ENCODE measurements around the gene ZC3H11A. TPM values are rescaled to one million over a fixed set of nuclear protein-coding genes. Genes with fewer than 3 reads are reported as not detected.
"Not testable (repeated sequence)": the region's sequence is repeated elsewhere in the genome, so short reads cannot be mapped to it uniquely, and the experiment has no call there.

The ZC3H11A gene
- total RNA-seq, 1 donor from 2014 or later, result 91.6 TPM

- TF ChIP-seq CTCF (IDR thresholded peaks at IDR 0.05), result no peak
- no peak for ATAC-seq (ENCODE audit: low read depth)
- Mint-ChIP-seq H3K27ac (no peak overlapping the region), H3K4me3 (no peak overlapping the region), H3K9me3 (no peaks in the 10 kb centered on the region), H3K36me3 (ENCODE audit: low read depth) (peaks cover 1% of the 10 kb centered on the region), H3K27me3 (no peaks in the 10 kb centered on the region), H3K4me1 (no peaks in the 10 kb centered on the region)
- intact Hi-C loops (cut with micrococcal nuclease), result no loop called here
- ChIA-PET POLR2A (no interaction called here), CTCF (no interaction called here)
- DNase-seq, result no peak
Measured at GRCh38 chr1:203781962-203782361, 13.5 kb upstream of the ZC3H11A start.

- Mint-ChIP-seq H3K27me3 (no peaks in the 10 kb centered on the region), H3K27ac (no peak overlapping the region), H3K4me3 (no peak overlapping the region), H3K4me1 (peaks cover 3% of the 10 kb centered on the region), H3K9me3 (no peaks in the 10 kb centered on the region), H3K36me3 (ENCODE audit: low read depth) (no peaks in the 10 kb centered on the region)
- DNase-seq (no peak), ATAC-seq (ENCODE audit: low read depth) (no peak)
- ChIA-PET POLR2A (no interaction called here), CTCF (no interaction called here)
- intact Hi-C loops (cut with micrococcal nuclease), result loop anchor here (10.0 kb wide), 2 partner anchors 505 to 725 kb away; partner anchors contain the start of gene MDM4
- no peak for TF ChIP-seq CTCF (IDR thresholded peaks at IDR 0.05)
Measured at GRCh38 chr1:203789966-203790365, 5.5 kb upstream of the ZC3H11A start.

GRCh38 chr1:203791498-203791897, 3.9 kb upstream of the ZC3H11A start:
- DNase-seq, result no peak
- intact Hi-C loops (cut with micrococcal nuclease), result loop anchor here (10.0 kb wide), 2 partner anchors 507 to 723 kb away; partner anchors contain the start of gene MDM4
- CTCF ChIA-PET, result interaction anchor here (1.5 kb wide), 1 partner anchor 15 kb away, joined by 3 read pairs; no protein-coding TSS in a partner anchor
- no peak overlapping the region for H3K4me3 Mint-ChIP-seq
- peaks cover 10% of the 10 kb centered on the region for H3K36me3 Mint-ChIP-seq (ENCODE audit: low read depth)
- POLR2A ChIA-PET, result interaction anchor here (0.7 kb wide), 1 partner anchor 26 kb away, joined by 8 read pairs; the partner anchor contains the start of gene LAX1
- TF ChIP-seq CTCF (IDR thresholded peaks at IDR 0.05), result no peak
- peaks cover 14% of the 10 kb centered on the region for H3K4me1 Mint-ChIP-seq
- no peak for ATAC-seq (ENCODE audit: low read depth)
- no peaks in the 10 kb centered on the region for H3K9me3 Mint-ChIP-seq
- no peaks in the 10 kb centered on the region for H3K27me3 Mint-ChIP-seq
- H3K27ac Mint-ChIP-seq, result no peak overlapping the region

- Mint-ChIP-seq H3K27ac (no peak overlapping the region), H3K27me3 (no peaks in the 10 kb centered on the region), H3K4me3 (no peak overlapping the region), H3K9me3 (no peaks in the 10 kb centered on the region), H3K36me3 (ENCODE audit: low read depth) (peaks cover 18% of the 10 kb centered on the region), H3K4me1 (peaks cover 23% of the 10 kb centered on the region)
- no peak for DNase-seq
- no peak for TF ChIP-seq CTCF (IDR thresholded peaks at IDR 0.05)
- intact Hi-C loops (cut with micrococcal nuclease), result loop anchor here (10.0 kb wide), 2 partner anchors 508 to 722 kb away; partner anchors contain the start of gene MDM4
- no peak for ATAC-seq (ENCODE audit: low read depth)
- CTCF ChIA-PET, result interaction anchor here (1.5 kb wide), 1 partner anchor 16 kb away, joined by 3 read pairs; no protein-coding TSS in a partner anchor
- POLR2A ChIA-PET, result interaction anchor here (0.7 to 0.8 kb wide), 2 partner anchors 18 to 1327 kb away, joined by 8 to 9 read pairs; no protein-coding TSS in a partner anchor
Measured at GRCh38 chr1:203792486-203792885, 2.9 kb upstream of the ZC3H11A start.

- POLR2A ChIA-PET, result not testable (repeated sequence)
Measured at GRCh38 chr1:203793561-203793960, 1.9 kb upstream of the ZC3H11A start.

More at GRCh38 chr1:203793561-203793960, 1.9 kb upstream of the ZC3H11A start:
- DNase-seq; H3K9me3 Mint-ChIP-seq; CTCF ChIA-PET; H3K27ac Mint-ChIP-seq; ATAC-seq (ENCODE audit: low read depth); H3K4me3 Mint-ChIP-seq; H3K27me3 Mint-ChIP-seq: not testable (repeated sequence)
- Mint-ChIP-seq H3K36me3 (ENCODE audit: low read depth) (peaks cover 28% of the 10 kb centered on the region), H3K4me1 (peaks cover 34% of the 10 kb centered on the region)
- intact Hi-C loops (cut with micrococcal nuclease), result loop anchor here (10.0 kb wide), 2 partner anchors 509 to 721 kb away; partner anchors contain the start of gene MDM4
